Measurements from ENCODE around the gene DIRAS3.
"Not testable (repeated sequence)": the region's sequence is repeated elsewhere in the genome, so short reads cannot be mapped to it uniquely, and the experiment has no call there.

The DIRAS3 gene, protein sequence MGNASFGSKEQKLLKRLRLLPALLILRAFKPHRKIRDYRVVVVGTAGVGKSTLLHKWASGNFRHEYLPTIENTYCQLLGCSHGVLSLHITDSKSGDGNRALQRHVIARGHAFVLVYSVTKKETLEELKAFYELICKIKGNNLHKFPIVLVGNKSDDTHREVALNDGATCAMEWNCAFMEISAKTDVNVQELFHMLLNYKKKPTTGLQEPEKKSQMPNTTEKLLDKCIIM

DNA sequence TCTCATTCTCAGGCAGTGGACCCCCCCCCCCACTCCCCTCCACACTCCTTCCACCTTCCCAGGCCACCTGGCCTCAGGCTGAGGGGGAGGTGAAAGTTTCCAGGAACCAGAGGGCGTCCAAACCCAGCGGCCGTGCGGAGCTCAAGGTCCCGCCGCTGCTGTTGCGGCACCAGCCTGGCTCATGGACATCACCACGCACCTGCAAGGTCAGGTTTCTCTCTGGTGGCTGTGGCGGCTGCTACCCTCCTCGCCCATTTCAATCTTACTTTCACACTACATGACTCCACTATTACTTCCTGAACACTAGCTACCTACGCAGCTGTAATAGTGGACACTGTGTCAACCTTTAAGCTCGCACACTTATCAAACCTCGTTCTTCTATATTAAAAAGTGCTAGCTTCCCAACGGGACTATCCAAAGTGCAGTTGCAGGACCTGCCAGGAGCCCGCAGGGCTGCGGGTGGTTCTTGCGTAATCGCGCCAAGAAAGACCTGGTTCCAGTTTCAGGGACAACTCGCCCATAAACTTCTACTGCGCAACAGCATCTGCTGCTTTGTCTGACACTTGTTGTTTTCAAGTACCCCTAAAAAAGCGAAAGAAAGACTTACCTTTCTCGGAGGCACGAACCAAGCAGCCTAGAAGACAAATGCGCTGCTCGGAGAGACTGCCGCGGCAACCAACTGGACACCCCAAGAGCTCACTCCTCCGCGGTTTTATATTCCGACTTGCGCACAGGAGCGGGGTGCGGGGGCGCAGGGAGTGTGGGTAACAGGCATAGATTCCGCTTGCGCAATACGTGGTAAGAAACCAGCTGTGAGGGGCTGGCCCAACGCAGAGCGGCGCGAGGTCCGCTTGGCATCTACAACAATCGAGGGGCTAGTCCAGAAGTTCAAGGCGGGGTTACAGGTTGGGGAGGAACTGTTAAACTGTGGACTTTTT lies at the start of gene DIRAS3:
Gene DIRAS3, minus strand, starts transcription at position 687 of the 938 bp plus-strand sequence. CDS start 3,330 bp downstream, outside the sequence.
- DNase-seq, result no peak

DNA sequence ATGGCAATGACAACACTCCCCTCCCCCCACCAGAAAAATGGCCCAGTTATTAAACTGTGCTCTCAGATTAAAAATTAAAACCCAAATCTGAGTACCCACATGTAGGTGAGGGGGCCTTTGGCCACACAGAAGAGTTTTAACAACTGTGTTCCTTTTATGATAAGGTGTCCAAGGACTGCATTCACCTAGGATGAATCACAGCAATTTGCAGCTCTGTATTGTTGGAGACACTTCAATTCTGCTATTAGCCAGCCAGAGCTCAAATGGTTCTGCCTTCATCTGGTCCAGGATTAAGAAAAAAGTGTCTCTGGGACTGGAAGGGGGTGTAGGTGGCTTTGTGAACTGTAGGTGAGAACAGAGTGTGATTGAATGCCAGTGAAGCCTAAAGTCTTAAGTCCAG lies 43.3 kb upstream of the DIRAS3 start:
- DNase-seq, result no peak

DNA sequence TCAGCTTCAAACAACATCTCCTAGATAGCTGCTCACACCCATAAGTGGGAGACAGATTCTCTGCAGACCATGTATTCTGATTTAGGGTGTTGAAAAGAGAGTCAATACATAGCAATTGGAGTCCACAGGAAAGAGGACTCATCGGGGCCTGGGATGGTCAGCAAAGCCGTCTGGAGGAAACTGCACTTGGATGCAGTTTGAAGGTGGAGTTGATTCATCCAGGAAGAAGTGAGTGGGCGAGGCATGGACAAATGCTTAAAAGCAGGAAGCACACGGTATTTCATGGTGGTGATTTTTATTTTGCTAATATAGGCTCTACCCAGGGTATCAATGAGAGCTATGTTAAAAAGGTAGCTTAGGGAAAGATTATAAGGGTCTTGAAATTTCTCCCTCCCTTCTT lies 36.8 kb upstream of the DIRAS3 start:
- no peak for DNase-seq

DNA sequence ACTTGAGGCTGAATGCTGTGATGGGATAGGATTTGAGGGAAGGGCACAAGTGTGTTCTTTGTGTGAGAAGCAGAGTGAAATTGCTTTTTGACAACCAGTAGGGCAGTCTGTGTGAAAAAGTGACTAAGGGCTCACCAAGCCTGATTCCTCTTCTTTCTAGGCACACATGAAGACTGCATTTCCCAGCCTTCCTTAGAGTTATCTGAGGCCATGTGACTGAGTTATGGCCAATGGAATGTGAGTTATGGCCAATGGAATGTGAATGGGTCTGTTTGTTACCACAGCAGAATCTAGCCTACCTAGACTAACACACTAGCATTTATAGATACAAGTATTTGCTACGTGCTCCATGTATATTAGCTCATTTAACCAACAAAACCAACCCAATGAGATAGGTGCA lies 35.3 kb upstream of the DIRAS3 start:
- DNase-seq, result no peak

DNA sequence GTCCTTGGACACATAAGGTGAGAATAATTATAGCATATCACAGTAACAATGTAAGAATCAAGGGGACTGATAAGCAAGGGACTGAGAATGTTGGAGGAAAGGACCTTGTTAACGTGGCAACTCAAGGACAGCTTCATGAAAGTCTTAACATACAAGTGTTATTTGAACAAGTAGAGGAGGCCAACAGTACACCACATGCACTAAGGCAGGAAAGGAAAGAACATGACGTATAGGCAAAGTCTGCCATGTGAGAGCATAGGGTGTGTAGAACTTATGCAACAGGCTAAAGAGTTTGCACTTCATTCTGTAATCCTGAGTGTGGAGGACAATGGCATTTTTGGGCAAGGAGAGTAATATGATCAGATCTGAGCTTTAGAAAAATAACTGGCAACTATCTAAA lies 33.3 kb upstream of the DIRAS3 start:
- no peak for DNase-seq

DNA sequence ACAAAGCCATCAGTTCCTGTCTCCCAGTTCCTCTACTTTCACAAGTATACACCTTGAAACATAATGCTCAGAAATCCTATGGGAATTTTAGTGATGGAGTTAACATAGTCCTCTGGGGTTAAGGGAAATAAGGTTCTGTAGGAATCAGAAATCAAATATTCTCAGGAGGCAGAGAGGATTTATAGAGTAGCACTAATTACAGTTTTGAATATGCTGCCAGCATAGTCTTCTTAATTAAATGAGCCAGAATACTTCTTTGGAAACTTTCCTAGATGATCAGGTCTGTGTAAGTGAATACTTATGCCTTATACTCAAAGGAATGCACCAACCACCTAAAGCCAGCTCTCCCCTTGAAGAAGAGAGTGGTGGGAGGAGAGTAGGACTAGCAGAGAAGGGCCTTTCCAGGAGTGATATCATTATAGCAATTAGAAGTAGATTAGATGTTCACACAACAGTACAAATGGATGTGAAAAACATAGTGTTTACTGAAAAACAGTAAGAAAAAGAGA lies 31.4 kb upstream of the DIRAS3 start:
- no peak for DNase-seq

DNA sequence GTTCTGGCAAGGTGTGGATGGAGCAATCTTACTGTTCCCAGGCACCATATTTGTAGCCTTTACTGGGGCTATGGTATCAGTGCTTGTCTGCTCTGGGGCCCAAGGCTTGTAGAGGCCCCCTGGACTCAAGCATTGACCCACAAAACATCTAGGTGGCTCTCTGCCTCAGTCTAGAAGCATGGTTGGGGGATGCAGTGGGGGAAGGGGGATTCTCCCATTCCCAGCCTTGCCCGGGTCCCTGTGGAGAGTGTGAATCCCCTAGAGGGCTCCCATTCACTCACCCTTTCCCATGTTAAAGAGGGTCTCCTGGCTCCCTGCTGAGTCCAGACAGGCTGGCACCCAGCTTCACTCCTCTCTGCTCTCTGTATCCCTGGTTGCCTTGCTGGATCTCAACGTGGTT lies 28.2 kb upstream of the DIRAS3 start:
- no peak for DNase-seq

DNA sequence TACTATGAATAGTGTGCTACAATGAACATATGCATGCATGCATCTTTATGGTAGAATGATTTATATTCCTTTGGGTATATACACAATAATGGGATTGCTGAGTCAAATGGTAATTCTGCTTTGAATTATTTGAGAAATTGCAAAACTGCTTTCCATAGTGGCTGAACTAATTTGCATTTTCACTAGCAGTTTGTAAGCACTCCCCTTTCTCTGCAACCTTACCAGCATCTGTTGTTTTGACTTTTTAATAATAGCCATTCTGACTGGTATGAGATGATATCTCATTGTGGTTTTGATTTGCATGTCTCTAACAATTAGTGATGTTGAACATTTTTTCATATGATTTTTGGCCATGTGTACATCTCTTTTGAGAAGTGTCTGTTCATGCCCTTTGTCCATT lies 24.0 kb upstream of the DIRAS3 start:
- DNase-seq, result no peak

DNA sequence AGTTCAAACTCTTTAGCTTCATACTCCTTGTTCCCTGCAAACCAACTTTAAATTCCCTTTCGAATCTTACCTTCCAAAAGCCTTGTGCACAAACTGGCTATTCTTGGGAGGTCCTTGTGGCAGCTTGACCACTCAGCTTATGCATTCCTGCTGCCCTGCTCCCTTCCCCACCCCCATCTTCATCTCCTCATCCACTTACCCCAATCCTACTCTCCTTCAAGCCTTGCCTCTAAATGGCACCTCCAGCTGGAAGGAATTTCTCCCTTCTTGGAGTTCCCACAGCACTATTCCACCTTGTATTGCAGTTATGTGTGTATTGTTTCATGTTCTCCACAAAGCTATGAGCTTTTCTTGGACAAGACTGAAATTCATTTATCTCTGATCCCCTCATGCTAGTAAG lies 15.3 kb upstream of the DIRAS3 start:
- no peak for DNase-seq

DNA sequence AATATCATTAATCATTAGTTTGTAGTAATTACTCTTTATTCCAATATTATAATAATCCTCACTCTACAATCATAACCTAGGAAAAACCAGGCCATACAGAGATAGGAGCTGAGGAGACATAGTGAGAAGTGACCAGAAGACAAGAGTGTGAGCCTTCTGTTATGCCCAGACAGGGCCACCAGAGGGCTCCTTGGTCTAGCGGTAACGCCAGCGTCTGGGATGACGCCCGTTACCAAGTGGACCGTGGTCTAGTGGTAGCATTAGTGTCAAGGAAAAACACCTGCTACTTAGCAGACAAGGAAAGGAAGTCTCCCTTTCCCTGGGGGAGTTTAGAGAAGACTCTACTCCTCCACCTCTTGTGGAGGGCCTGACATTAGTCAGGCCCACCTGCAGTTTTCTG lies 7.6 kb upstream of the DIRAS3 start:
- not testable (repeated sequence) for DNase-seq

DNA sequence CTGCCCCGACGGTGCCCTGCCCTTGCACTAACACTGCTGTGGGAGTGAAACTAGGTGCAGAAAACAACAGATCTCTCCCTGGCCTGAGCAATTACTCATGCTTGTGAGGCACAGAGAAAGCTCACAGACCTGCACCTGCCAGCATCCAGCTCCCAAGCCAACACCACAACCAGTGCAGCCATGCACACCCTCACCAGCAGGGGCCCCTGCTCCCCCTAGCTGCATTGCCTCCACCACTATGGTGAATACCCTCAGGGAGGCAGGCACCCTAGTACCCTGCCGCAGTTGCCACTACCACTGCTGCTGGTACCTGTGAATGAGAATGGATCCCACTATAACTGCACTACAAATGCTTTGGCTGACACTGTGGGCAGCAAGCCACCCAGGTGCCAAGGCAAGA lies 7.1 kb upstream of the DIRAS3 start:
- DNase-seq, result no peak

DNA sequence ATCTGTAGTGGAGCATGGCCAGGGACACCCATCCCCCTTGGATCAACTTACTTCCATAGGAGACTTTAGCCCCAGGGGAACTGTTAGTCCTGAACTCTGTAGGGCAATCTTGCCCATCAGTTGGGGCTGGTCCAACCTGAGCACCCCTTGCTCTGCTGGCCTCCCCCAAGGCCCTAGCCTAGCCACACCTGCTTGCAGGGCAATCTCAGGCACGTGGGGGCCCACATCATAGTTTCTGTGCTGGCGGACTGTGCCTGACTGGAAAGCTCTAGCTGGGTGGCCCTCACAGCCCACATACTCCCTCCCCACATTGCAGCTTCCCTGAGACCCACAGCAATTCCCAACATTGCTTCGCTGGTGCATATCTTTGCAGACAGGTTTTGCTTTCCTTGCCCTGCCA lies 6.6 kb upstream of the DIRAS3 start:
- no peak for DNase-seq

DNA sequence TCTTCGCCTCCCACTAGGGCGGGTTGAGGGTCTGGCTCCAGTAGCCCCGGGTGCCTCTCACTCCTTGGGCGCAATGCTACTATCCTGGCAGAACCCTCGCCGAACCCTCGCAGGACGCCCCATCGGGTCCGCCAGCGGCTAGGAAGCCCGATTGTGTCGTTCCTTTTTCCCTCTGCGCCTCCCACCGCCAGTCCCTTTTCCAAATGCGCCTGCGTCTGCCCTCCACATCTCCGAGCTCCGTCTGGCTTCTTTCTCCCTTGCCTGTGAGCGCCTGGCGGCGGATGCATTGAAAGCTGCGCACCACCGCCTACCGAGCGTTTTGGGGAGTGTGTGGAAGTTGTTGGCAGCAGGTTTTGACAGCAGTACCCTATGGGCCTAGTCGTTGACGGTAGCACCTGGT lies 1.0 kb upstream of the DIRAS3 start:
- no peak for DNase-seq

DNA sequence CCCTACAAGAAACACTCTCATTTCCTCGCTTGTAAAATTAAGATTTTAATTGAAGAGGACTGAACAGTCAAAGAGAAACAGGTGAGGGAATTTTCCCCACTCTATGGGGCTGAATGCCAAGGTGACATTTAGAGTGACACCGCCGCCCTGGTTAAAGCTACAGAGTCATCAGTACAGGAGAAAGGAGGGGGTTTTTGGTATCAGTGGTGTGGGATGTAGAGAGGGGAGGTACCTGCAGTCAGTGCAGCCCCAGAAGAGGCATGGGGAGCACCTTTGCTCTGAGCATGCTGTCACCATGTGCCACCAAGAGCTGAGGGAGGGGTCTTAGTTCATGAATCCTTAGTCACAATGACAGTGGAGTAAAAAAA lies 2.8 kb downstream of the DIRAS3 start:
- DNase-seq, result no peak

DNA sequence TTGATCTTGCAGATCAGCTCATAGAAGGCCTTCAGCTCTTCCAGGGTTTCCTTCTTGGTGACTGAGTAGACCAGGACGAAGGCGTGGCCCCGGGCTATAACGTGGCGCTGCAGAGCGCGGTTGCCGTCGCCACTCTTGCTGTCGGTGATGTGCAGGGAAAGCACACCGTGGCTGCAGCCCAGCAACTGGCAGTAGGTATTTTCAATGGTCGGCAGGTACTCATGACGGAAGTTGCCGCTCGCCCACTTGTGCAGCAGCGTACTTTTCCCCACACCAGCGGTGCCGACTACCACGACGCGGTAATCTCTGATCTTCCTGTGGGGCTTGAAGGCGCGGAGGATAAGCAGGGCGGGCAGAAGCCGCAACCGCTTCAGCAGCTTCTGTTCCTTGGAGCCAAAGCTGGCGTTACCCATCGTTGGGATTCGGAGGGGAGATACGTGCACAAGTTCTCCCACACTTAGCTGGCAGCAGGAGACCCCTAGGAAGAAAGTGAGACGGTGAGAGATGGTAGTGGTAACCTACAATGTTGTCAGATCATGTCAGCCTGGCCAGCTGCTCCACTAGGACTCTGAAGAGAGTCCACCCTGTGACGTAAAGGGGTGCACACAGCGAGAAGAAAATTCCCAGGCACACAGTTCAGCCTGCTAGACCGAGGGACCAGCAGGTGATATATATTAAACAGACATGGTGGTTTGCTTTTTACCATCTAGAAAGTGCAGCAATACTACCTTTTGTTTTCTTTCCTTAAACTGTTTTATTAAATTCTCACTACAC lies 3.4 kb downstream of the DIRAS3 start:
- DNase-seq, result peak; percentile 30

DNA sequence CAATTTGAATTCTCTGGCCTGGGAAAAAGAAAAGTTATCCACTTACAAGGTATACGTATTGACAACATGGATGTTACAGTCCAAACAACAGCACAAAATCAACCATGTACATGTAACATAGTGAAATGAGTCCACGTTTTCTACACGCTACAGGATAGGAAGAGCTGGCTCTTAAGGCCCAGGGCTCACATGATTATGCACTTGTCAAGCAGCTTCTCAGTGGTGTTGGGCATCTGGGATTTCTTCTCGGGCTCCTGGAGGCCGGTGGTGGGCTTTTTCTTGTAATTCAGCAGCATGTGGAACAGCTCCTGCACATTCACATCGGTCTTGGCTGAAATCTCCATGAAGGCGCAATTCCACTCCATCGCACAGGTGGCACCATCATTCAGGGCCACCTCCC lies 4.0 kb downstream of the DIRAS3 start:
- DNase-seq, result no peak

DNA sequence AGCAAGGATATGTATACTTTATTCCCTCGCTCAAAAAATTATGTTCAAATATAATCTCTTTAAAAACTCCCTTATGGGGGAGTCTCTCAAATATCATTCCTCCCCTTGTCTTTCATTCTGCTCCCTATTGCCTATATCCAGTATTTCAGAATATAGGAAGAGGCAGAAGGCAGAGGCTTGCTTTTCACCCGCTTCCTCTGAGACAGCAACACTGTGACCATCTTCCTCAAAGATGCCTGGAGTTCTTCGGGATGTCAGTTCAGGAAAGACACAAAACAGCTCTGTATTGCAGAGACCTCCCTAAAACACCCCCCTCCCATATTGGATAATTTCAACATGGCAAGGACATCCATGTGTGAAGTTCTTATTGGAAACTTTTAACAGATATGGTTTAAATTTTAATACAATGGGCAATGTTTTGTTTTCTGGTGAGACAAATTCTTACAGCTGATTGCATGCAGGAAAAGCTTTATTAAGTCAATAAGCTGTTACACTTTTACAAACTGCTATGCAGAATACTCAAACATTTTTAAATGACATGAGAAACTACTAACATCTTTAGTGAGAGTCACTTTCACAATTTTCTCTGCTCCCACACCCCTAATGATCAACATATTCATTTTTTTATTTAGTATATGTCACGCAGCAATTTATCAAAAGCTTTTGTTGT lies 4.8 kb downstream of the DIRAS3 start:
- DNase-seq, result no peak

DNA sequence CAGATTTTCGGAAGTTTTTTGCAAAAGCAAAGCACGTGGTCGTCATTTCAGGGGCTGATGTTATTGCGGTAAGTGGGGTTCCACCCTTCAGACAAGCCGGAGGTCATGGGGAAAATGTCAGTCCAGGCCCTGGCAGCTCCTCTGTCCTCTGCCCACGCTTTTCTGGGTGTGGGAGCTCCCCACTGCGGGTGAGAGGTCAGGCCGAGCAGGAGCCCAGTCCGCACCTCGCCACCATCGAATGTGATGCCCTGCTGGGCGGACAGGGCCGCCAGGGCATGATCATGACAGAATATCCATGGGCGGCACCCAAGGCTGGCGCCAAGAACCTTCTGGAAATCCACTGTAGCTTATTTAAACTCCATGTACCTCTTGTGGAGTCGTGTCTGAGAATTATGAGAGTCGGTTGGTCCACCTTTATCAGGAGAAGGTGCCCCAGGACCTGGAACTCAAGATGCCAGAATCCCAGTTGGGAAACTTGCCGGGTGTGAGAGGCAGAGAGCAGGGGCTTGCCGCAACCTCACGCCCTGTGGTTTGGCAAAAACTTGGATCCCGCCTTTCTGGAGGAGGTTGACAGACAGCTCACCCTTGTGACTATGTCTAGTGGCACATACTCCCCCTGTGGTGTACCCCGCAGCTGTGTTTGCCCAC lies 6.9 kb downstream of the DIRAS3 start:
- no peak for DNase-seq

DNA sequence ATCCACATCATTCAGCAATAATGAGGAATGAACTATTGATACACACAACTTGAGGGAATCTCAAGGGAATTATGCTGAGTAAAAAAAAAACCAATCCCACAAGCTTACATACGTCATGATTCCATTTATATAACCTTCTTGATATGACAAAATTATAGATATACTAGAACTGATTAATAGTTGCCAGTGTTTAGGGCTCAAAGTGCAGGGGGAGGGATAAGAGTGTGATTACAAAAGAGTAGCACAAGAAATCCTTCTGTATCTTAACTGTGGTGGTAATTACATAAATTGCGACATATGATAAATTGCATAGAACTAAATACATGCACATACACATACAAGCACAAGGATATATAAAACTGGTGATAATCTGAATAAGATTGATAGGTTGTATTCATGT lies 13.5 kb downstream of the DIRAS3 start:
- DNase-seq, result no peak

DNA sequence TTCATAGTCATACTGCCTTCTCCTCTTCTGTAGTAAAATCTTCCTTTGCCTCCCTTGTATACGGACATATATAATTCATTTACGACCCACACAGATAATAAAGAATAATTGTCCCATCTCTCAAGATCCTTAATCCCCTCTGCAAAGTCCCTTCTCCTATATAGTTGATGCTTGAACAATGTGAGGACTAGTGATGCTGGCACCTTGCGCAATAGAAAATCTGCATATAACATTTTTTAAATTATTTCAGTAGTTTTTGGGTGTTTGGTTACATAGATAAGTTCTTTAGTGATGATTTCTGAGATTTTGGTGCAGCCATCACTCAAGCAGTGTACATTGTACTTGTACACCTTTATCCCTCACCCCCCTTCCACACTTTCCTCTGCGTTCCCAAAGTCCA lies 21.0 kb downstream of the DIRAS3 start:
- DNase-seq, result no peak

DNA sequence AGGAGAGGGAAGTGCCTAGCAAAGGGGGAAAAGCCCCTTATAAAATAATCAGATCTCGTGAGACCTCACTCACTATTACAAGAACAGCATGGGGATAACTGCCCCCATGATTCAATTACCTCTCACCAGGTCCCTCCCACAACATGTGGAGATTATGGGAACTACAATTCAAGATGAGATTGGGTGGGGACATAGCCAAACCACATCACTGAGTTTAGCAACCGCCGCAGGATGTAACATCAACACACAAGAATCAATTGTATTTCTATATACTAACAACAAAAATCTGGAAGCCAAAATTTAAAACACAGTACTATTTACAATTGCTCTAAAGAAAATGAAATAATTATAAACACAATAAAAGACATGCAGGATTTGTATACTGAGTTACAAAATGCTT lies 21.9 kb downstream of the DIRAS3 start:
- no peak for DNase-seq

DNA sequence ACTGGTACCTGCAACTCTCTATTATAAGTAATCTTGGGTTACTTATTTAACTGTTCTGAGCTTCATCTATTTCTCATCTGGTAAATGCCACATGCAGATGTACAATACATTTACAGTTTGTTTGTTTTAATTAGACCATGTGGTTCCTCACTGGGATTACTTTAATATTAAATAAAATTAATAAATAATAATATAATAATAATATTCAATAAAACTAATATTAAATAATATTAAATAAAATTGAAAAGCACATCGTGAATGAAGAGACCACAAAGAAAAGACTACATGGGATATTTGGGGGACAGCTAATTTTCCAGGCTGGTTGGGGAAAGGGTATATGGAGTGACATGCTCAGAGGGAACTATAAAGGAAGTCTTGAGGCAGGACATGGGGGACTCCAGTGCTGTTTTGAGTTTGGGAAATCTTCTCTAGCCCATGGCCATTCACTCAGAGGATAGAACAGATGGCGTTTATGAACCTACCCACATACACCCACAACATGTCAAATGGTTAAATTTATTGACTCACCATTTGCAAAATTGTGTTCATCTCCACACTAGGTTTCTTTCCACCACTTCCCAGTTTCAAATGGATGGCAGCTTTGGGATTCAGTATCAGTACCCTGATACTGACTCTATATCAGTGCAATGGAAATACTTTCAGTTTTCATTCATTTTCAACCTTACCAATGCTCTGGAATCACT lies 25.6 kb downstream of the DIRAS3 start:
- no peak for DNase-seq

Measured in NCI-H774 (cell line).